Thoracic aorta (tissue), 2 donors: ENCODE results near the gene EXOSC1. TPM values are rescaled to one million over a fixed set of nuclear protein-coding genes. Genes with fewer than 3 reads are reported as not detected.

ENCODE experiments used
- ATAC-seq: fragments of 150-250 bp; one replicate; pipeline ENCODE4 v1.8.0; 2017; ENCODE audit warnings: low read depth; ENCODE audit not compliant: insufficient number of reproducible peaks, low FRiP score
- DNase-seq: peaks from one replicate; pipeline ENCODE4 v3.0.0-alpha.2; 2020; ENCODE audit warnings: low spot score
- H3K27ac ChIP-seq, 2 donors: fragments of 200-600 bp; sonication (generic); 1 replicate in 1 of 2; 2 replicates in 1 of 2; pipeline ENCODE4 v1.5.1; 2016; ENCODE audit warnings: mild to moderate bottlenecking in 2 of 2, moderate library complexity in 2 of 2
- H3K27me3 ChIP-seq: fragments of 200-600 bp; sonication (generic); replicated peaks from 2 replicates; pipeline ENCODE4 v1.6.0; 2016; ENCODE audit warnings: mild to moderate bottlenecking; ENCODE audit not compliant: insufficient read depth
- H3K36me3 ChIP-seq: fragments of 200-600 bp; sonication (generic); one replicate; pipeline ENCODE4 v1.5.1; 2016
- H3K4me1 ChIP-seq, 2 donors: fragments of 200-600 bp; sonication (generic); 1 replicate in 1 of 2; 2 replicates in 1 of 2; pipeline versions ENCODE4 v1.5.1 to v1.6.0; 2016; ENCODE audit warnings: low read depth in 2 of 2, mild to moderate bottlenecking in 1 of 2; ENCODE audit not compliant: control insufficient read depth in 1 of 2
- H3K4me3 ChIP-seq: fragments of 200-600 bp; sonication (generic); 2 replicates; pipeline ENCODE4 v1.5.1; 2016; ENCODE audit warnings: mild to moderate bottlenecking
- H3K9me3 ChIP-seq: fragments of 200-600 bp; sonication (generic); 2 replicates; pipeline ENCODE4 v1.5.1; 2016
- total RNA-seq, 2 donors: library from RNA; depleted of rRNA; stranded (reverse); fragments of >200 nt; gene quantifications; one replicate each; pipeline versions ENCODE4 v1.1.0 to v1.2.3, GENCODE V29; 2016
- TF ChIP-seq, protein P1 (sequence below): fragments of 200-600 bp; sonication (generic); IDR thresholded peaks from one replicate; pipeline ENCODE4 v1.5.1; 2019; ENCODE audit warnings: antibody characterized with exemption

EXOSC1 gene
- total RNA-seq, 2 donors from 2014 or later = 23.4 to 38.0 TPM

DNA sequence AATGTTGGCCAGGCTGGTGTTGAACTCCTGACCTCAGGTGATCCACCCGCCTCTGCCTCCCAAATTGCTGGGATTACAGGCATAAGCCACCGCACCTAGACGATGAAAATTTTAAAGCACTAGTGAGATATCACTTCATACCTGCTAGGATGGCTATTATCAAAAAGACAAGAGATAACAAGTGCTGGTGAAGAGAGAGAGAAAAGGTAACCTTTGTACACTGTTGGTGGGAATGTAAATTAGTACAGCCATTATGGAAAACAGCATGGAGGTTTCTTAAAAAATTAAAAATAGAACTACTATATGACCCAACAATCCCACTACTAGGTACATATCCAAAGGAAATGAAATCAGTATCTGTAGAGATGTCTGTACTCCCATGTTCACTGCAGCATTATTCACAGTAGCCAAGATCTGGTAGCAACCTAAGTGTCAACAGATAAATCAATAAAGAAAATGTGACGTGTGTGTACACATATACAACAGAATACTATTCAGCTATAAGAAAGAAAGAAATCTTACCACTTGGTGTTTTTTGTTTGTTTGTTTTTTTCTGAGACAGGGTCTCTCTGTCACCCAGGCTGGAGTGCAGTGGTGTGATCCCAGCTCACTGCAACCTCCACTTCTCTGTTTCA is 40.0 kb upstream of the EXOSC1 start:
- H3K4me1 ChIP-seq = peaks cover 15 to 20% of the 10 kb centered on the region in 2 donors
- TF ChIP-seq, protein P1, sequence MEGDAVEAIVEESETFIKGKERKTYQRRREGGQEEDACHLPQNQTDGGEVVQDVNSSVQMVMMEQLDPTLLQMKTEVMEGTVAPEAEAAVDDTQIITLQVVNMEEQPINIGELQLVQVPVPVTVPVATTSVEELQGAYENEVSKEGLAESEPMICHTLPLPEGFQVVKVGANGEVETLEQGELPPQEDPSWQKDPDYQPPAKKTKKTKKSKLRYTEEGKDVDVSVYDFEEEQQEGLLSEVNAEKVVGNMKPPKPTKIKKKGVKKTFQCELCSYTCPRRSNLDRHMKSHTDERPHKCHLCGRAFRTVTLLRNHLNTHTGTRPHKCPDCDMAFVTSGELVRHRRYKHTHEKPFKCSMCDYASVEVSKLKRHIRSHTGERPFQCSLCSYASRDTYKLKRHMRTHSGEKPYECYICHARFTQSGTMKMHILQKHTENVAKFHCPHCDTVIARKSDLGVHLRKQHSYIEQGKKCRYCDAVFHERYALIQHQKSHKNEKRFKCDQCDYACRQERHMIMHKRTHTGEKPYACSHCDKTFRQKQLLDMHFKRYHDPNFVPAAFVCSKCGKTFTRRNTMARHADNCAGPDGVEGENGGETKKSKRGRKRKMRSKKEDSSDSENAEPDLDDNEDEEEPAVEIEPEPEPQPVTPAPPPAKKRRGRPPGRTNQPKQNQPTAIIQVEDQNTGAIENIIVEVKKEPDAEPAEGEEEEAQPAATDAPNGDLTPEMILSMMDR = no peak
- no peaks in the 10 kb centered on the region for H3K9me3 ChIP-seq
- H3K4me3 ChIP-seq = no peak overlapping the region
- H3K27ac ChIP-seq = no peak overlapping the region
- DNase-seq (no peak), ATAC-seq (no peak)
- peaks cover 8% of the 10 kb centered on the region for H3K36me3 ChIP-seq
- no peaks in the 10 kb centered on the region for H3K27me3 ChIP-seq

DNA sequence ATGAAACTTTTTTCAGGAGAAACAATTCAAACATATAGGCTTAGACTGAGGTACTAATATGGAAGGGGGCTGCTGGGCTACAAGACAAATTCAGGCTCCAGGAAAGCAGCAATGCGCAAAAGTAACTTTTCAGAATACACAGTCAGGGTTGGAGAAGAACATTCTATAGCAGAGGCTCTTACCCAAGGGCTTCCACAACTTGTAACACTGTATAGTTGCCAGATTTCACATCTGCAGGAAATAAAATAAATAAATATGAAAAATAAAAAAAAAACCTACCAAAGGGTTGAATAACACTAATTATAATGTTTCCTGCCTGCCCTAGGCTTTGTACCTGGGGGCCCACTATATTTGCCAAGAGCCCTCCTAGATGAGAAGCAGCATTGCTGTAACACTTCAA is 38.1 kb upstream of the EXOSC1 start:
- Histone ChIP-seq H3K27me3 (no peaks in the 10 kb centered on the region), H3K4me1 (peaks cover 5 to 8% of the 10 kb centered on the region in 2 donors), H3K4me3 (no peak overlapping the region), H3K9me3 (no peaks in the 10 kb centered on the region), H3K36me3 (peaks cover 25% of the 10 kb centered on the region), H3K27ac (no peak overlapping the region)
- TF ChIP-seq, protein P1 = no peak
- no peak for DNase-seq
- ATAC-seq = no peak

DNA sequence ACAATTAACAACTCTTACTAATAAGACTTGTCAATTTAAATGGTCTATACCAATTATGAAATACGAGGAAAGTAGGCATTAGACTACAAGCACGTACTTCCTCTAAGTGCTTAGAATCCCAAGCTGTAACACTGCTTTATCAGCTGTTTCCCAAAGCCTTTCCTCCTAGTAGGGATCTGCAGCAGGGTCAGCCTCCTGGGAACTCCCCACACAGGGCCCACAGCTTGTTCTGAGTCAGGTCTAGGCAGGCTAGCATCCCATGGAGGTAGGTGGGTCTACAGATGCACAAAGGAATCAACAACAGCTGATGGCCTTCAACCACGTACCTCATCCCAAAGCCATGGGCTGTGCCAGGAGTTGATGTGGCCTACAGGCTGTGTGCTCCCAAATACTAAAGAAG is 37.7 kb upstream of the EXOSC1 start:
- DNase-seq = no peak
- no peak for ATAC-seq
- TF ChIP-seq, protein P1 = no peak
- no peak overlapping the region for H3K27ac ChIP-seq
- no peak overlapping the region for H3K4me3 ChIP-seq
- H3K36me3 ChIP-seq = peaks cover 26% of the 10 kb centered on the region
- no peaks in the 10 kb centered on the region for H3K27me3 ChIP-seq
- peaks cover 2 to 4% of the 10 kb centered on the region in 2 donors for H3K4me1 ChIP-seq
- no peaks in the 10 kb centered on the region for H3K9me3 ChIP-seq

DNA sequence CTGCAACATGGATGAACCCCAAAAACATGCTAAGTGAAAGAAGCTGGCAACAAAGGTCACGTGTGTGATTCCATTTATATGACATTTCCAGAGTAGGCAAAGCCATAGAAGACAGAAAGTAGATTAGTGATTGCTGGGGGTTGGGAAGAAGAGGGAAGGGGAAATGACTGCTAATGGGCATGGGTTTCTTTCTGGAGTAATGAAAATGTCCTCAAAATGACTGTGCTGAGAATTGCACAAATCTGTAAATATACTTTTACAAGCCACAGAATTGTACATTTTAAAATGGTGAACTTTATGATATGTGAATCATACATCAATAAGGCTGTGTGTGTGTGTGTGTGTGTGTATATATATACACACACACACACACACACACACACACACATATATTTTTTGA is 36.6 kb upstream of the EXOSC1 start:
- TF ChIP-seq, protein P1 = no peak
- Histone ChIP-seq H3K9me3 (no peaks in the 10 kb centered on the region), H3K4me1 (no peaks in the 10 kb centered on the region), H3K27ac (no peak overlapping the region), H3K27me3 (no peaks in the 10 kb centered on the region), H3K4me3 (no peak overlapping the region), H3K36me3 (peaks cover 32% of the 10 kb centered on the region)
- ATAC-seq = no peak
- no peak for DNase-seq

DNA sequence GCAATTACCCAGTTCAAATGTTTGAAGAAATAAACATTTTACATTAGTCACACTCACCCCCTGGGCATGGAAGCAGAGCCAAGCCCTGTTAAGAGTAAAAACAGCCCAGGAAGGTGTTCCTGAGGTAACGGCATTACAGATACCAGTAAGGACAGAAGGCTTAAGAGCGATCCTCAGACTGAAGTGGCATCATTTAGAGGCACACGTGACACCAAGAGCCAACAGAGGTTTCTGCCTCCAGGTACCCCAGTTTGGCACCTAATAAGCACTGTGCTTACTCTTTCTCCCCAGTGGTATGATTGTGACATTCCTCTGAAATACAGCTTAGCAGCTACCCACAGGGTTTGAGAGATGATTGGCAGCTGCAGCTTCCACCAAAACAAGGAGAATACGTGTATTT is 35.3 kb upstream of the EXOSC1 start:
- H3K36me3 ChIP-seq = peaks cover 45% of the 10 kb centered on the region
- ATAC-seq (no peak), DNase-seq (no peak)
- no peaks in the 10 kb centered on the region for H3K27me3 ChIP-seq
- H3K4me1 ChIP-seq = no peaks in the 10 kb centered on the region
- no peak overlapping the region for H3K27ac ChIP-seq
- no peaks in the 10 kb centered on the region for H3K9me3 ChIP-seq
- H3K4me3 ChIP-seq = no peak overlapping the region
- TF ChIP-seq, protein P1 = no peak
